ENCODE data around the gene NDST1. TPM values are rescaled to one million over a fixed set of nuclear protein-coding genes. Genes with fewer than 3 reads are reported as not detected.

The NDST1 gene
- total RNA-seq, 1 experiment from 2014 or later: 69.9 TPM

DNA sequence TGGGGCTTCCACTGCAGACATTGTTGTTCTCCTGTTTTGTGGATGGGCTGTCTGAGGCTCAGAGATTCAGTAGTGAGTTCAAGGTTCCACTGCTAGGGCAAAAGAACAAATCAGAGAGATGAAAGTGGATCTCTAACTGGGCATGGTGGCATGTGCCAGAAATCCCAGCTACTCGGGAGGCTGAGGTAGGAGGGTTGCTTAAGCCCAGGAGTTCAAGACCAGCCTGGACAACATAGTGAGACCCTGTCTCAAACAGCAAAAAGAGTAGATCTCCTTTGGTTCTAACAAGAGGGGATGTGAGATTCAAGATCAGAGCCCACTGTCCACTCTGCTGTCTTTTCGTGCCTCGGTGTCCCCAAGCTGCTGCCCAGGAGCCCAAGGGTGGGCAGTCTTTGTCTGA lies 11.8 kb upstream of the NDST1 start:
- peaks cover 64% of the 10 kb centered on the region for H3K4me1 Mint-ChIP-seq
- no peaks in the 10 kb centered on the region for H3K9me3 Mint-ChIP-seq
- H3K27ac Mint-ChIP-seq: peak overlapping the region; percentile 63; the same call in 1 of the 2 replicates
- H3K4me3 Mint-ChIP-seq: no peak overlapping the region
- H3K36me3 Mint-ChIP-seq: no peaks in the 10 kb centered on the region
- TF ChIP-seq ZNF512 (CRISPR knock-in tag; IDR thresholded peaks at IDR 0.05; ENCODE audit: borderline replicate concordance): no peak
- TF ChIP-seq ZBTB21 (CRISPR knock-in tag; IDR thresholded peaks at IDR 0.05; ENCODE audit: borderline replicate concordance): no peak
- TF ChIP-seq NFATC4 (CRISPR knock-in tag; IDR thresholded peaks at IDR 0.05): no peak
- peak; percentile 87; the same call in 1 of the 2 replicates for TF ChIP-seq ZNF121 (CRISPR knock-in tag; IDR thresholded peaks at IDR 0.05)
- ATAC-seq (no peak), DNase-seq (ENCODE audit: low spot score) (no peak)
- ChIA-PET POLR2A (no interaction called here), CTCF (no interaction called here)
- H3K27me3 Mint-ChIP-seq (ENCODE audit: low read depth): no peaks in the 10 kb centered on the region

GRCh38 chr5:150496534-150496933 lies 11.4 kb upstream of the NDST1 start:
- ChIA-PET POLR2A (no interaction called here), CTCF (interaction anchor here (1.0 to 1.2 kb wide), 2 partner anchors 63 to 204 kb away, joined by 3 to 4 read pairs; partner anchors contain the start of gene RBM22)
- H3K4me3 Mint-ChIP-seq: no peak overlapping the region
- DNase-seq (ENCODE audit: low spot score) (no peak), ATAC-seq (no peak)
- H3K4me1 Mint-ChIP-seq: peaks cover 64% of the 10 kb centered on the region
- no peaks in the 10 kb centered on the region for H3K9me3 Mint-ChIP-seq
- no peaks in the 10 kb centered on the region for H3K27me3 Mint-ChIP-seq (ENCODE audit: low read depth)
- TF ChIP-seq ZNF317 (CRISPR knock-in tag; IDR thresholded peaks at IDR 0.05; ENCODE audit: borderline replicate concordance, low read depth) (no peak), RELA (CRISPR knock-in tag; IDR thresholded peaks at IDR 0.05; ENCODE audit: borderline replicate concordance) (no peak), KAT7 (CRISPR knock-in tag; IDR thresholded peaks at IDR 0.05; ENCODE audit: borderline replicate concordance) (no peak), ZNF263 (CRISPR knock-in tag; IDR thresholded peaks at IDR 0.05; ENCODE audit: low read depth) (no peak)
- H3K27ac Mint-ChIP-seq: peak overlapping the region; percentile 76
- no peaks in the 10 kb centered on the region; the same call in 1 of the 2 replicates for H3K36me3 Mint-ChIP-seq

- TF ChIP-seq ZMAT4 (CRISPR knock-in tag; IDR thresholded peaks at IDR 0.05): no peak
- no peak for TF ChIP-seq NR2C2 (CRISPR knock-in tag; IDR thresholded peaks at IDR 0.05)
- no peak for TF ChIP-seq GTF2I (CRISPR knock-in tag; conservative IDR thresholded peaks at IDR 0.05)
- no peak for TF ChIP-seq USF2 (CRISPR knock-in tag; IDR thresholded peaks at IDR 0.05)
- TF ChIP-seq, protein P1, sequence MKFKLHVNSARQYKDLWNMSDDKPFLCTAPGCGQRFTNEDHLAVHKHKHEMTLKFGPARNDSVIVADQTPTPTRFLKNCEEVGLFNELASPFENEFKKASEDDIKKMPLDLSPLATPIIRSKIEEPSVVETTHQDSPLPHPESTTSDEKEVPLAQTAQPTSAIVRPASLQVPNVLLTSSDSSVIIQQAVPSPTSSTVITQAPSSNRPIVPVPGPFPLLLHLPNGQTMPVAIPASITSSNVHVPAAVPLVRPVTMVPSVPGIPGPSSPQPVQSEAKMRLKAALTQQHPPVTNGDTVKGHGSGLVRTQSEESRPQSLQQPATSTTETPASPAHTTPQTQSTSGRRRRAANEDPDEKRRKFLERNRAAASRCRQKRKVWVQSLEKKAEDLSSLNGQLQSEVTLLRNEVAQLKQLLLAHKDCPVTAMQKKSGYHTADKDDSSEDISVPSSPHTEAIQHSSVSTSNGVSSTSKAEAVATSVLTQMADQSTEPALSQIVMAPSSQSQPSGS (CRISPR knock-in tag; IDR thresholded peaks at IDR 0.05; ENCODE audit: borderline replicate concordance, low read depth): no peak
- TF ChIP-seq, protein P2, sequence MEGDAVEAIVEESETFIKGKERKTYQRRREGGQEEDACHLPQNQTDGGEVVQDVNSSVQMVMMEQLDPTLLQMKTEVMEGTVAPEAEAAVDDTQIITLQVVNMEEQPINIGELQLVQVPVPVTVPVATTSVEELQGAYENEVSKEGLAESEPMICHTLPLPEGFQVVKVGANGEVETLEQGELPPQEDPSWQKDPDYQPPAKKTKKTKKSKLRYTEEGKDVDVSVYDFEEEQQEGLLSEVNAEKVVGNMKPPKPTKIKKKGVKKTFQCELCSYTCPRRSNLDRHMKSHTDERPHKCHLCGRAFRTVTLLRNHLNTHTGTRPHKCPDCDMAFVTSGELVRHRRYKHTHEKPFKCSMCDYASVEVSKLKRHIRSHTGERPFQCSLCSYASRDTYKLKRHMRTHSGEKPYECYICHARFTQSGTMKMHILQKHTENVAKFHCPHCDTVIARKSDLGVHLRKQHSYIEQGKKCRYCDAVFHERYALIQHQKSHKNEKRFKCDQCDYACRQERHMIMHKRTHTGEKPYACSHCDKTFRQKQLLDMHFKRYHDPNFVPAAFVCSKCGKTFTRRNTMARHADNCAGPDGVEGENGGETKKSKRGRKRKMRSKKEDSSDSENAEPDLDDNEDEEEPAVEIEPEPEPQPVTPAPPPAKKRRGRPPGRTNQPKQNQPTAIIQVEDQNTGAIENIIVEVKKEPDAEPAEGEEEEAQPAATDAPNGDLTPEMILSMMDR (IDR thresholded peaks at IDR 0.05): no peak
- TF ChIP-seq SP1 (CRISPR knock-in tag; conservative IDR thresholded peaks at IDR 0.05): no peak
- TF ChIP-seq MXD4 (CRISPR knock-in tag; IDR thresholded peaks at IDR 0.05; ENCODE audit: borderline replicate concordance): no peak
- TF ChIP-seq ZNF423 (CRISPR knock-in tag; IDR thresholded peaks at IDR 0.05): no peak
- TF ChIP-seq, protein P3, sequence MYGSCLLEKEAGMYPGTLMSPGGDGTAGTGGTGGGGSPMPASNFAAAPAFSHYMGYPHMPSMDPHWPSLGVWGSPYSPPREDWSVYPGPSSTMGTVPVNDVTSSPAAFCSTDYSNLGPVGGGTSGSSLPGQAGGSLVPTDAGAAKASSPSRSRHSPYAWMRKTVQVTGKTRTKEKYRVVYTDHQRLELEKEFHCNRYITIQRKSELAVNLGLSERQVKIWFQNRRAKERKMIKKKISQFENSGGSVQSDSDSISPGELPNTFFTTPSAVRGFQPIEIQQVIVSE (CRISPR knock-in tag; IDR thresholded peaks at IDR 0.05; ENCODE audit: borderline replicate concordance): no peak
- no peak for TF ChIP-seq FOXP1 (CRISPR knock-in tag; IDR thresholded peaks at IDR 0.05; ENCODE audit: borderline replicate concordance)
- no peak for TF ChIP-seq JAZF1 (CRISPR knock-in tag; IDR thresholded peaks at IDR 0.05)
- no peak for TF ChIP-seq RELA (CRISPR knock-in tag; IDR thresholded peaks at IDR 0.05; ENCODE audit: borderline replicate concordance)
- ChIA-PET CTCF (interaction anchor here (0.7 to 3.2 kb wide), 15 partner anchors 8 to 203 kb away, joined by 3 to 24 read pairs (median 4); partner anchors contain the start of gene RBM22), POLR2A (interaction anchor here (0.7 to 1.1 kb wide), 3 partner anchors 11 to 33 kb away, joined by 3 read pairs; no protein-coding TSS in a partner anchor)
- DNase-seq (ENCODE audit: low spot score) (no peak), ATAC-seq (no peak)
- no peak overlapping the region for H3K4me3 Mint-ChIP-seq
- H3K27ac Mint-ChIP-seq: peak overlapping the region; percentile 92
- H3K4me1 Mint-ChIP-seq: peaks cover 64% of the 10 kb centered on the region
- no peaks in the 10 kb centered on the region; the same call in 1 of the 2 replicates for H3K36me3 Mint-ChIP-seq
- no peaks in the 10 kb centered on the region for H3K27me3 Mint-ChIP-seq (ENCODE audit: low read depth)
- H3K9me3 Mint-ChIP-seq: no peaks in the 10 kb centered on the region
Observed at GRCh38 chr5:150497274-150497988, 10.5 kb upstream of the NDST1 start.
